ENCODE results near the gene VAV2.

VAV2 gene

GRCh38 chr9:133950629-133951111 lies 41.5 kb downstream of the VAV2 start:
- Histone ChIP-seq H3K27me3 (ENCODE audit: control insufficient read depth in 3 of 3, insufficient read depth in 3 of 3, low read depth in 1 of 3, low read length in 3 of 3) (no peaks in the 10 kb centered on the region), H2BK120ac (ENCODE audit: low read depth, low read length) (no peak overlapping the region), H3K36me3 (replicated peaks in 1 of 2; ENCODE audit: control insufficient read depth in 2 of 2, insufficient read depth in 2 of 2, low read length in 2 of 2) (peaks cover 3 to 29% of the 10 kb centered on the region in 2 donors), H2BK5ac (ENCODE audit: low read length) (no peak overlapping the region), H2AK5ac (ENCODE audit: low read depth, low read length) (no peak overlapping the region), H3K79me1 (ENCODE audit: low read depth, low read length) (peaks cover 17% of the 10 kb centered on the region), H3K23ac (ENCODE audit: low read depth, low read length, poor library complexity) (no peak overlapping the region), H3K27ac (replicated peaks; ENCODE audit: low read length) (no peak overlapping the region), H2AFZ (ENCODE audit: low read length) (no peak overlapping the region), H3K18ac (ENCODE audit: low read length) (no peak overlapping the region), H4K91ac (ENCODE audit: low read depth, low read length, poor library complexity) (no peak overlapping the region), H2BK15ac (ENCODE audit: low read length) (no peak overlapping the region), H3K9ac (ENCODE audit: low read depth, low read length, poor library complexity) (no peak overlapping the region), H3K4ac (ENCODE audit: low read length) (no peak overlapping the region), H3K9me3 (replicated peaks in 1 of 2; ENCODE audit: control insufficient read depth in 2 of 2, insufficient read depth in 1 of 2, low read depth in 1 of 2, low read length in 2 of 2) (no peaks in the 10 kb centered on the region), H3K4me1 (ENCODE audit: control insufficient read depth in 2 of 2, insufficient read depth in 1 of 2, low read depth in 1 of 2, low read length in 2 of 2) (peaks cover 14 to 24% of the 10 kb centered on the region in 2 donors), H3K4me3 (ENCODE audit: low read length in 2 of 2) (no peak overlapping the region), H4K8ac (ENCODE audit: low read depth, low read length) (no peak overlapping the region), H3K14ac (ENCODE audit: low read length) (no peak overlapping the region), H3K4me2 (ENCODE audit: insufficient read depth, low read length, poor library complexity, severe bottlenecking) (no peak overlapping the region), H2BK12ac (ENCODE audit: low read length) (no peak overlapping the region)
- no peak for DNase-seq (ENCODE audit: low spot score)
- WGBS, 2 donors (ENCODE audit: extremely low coverage in 2 of 2, insufficient read length in 2 of 2, insufficient replicate concordance in 1 of 2) = no CpG with 5 or more reads among the region's 25 CpGs

GRCh38 chr9:133950192-133950591 lies 41.9 kb downstream of the VAV2 start:
- H2BK12ac ChIP-seq (ENCODE audit: low read length) = no peak overlapping the region

GRCh38 chr9:133949486-133950061 lies 42.5 kb downstream of the VAV2 start:
- no peaks in the 10 kb centered on the region for H3K27me3 ChIP-seq (ENCODE audit: control insufficient read depth in 3 of 3, insufficient read depth in 3 of 3, low read depth in 1 of 3, low read length in 3 of 3)
- peak overlapping the region; percentile 14 for H2AK5ac ChIP-seq (ENCODE audit: low read depth, low read length)
- no peak for DNase-seq (ENCODE audit: low spot score)
- H3K9ac ChIP-seq (ENCODE audit: low read depth, low read length, poor library complexity) = no peak overlapping the region
- peak overlapping the region; percentile 26 for H3K23ac ChIP-seq (ENCODE audit: low read depth, low read length, poor library complexity)
- no peak overlapping the region for H3K4me3 ChIP-seq (ENCODE audit: low read length in 2 of 2)
- WGBS, 2 donors (ENCODE audit: extremely low coverage in 2 of 2, insufficient read length in 2 of 2, insufficient replicate concordance in 1 of 2) = no CpG with 5 or more reads among the region's 14 CpGs
- no peak overlapping the region for H3K27ac ChIP-seq (replicated peaks; ENCODE audit: low read length)
- H4K8ac ChIP-seq (ENCODE audit: low read depth, low read length) = no peak overlapping the region
- no peak overlapping the region for H2BK120ac ChIP-seq (ENCODE audit: low read depth, low read length)
- H3K9me3 ChIP-seq (replicated peaks in 1 of 2; ENCODE audit: control insufficient read depth in 2 of 2, insufficient read depth in 1 of 2, low read depth in 1 of 2, low read length in 2 of 2) = no peaks in the 10 kb centered on the region
- H3K14ac ChIP-seq (ENCODE audit: low read length) = no peak overlapping the region
- H3K18ac ChIP-seq (ENCODE audit: low read length) = peak overlapping the region; percentile 11
- H3K4ac ChIP-seq (ENCODE audit: low read length) = no peak overlapping the region
- no peak overlapping the region for H3K4me2 ChIP-seq (ENCODE audit: insufficient read depth, low read length, poor library complexity, severe bottlenecking)
- H3K79me1 ChIP-seq (ENCODE audit: low read depth, low read length) = peaks cover 19% of the 10 kb centered on the region
- H2BK15ac ChIP-seq (ENCODE audit: low read length) = no peak overlapping the region
- no peak overlapping the region for H4K91ac ChIP-seq (ENCODE audit: low read depth, low read length, poor library complexity)
- H3K36me3 ChIP-seq (replicated peaks in 1 of 2; ENCODE audit: control insufficient read depth in 2 of 2, insufficient read depth in 2 of 2, low read length in 2 of 2) = peaks cover 3 to 29% of the 10 kb centered on the region in 2 donors
- H2BK5ac ChIP-seq (ENCODE audit: low read length) = no peak overlapping the region
- H2AFZ ChIP-seq (ENCODE audit: low read length) = no peak overlapping the region
- no peak overlapping the region for H2BK12ac ChIP-seq (ENCODE audit: low read length)
- peaks cover 19 to 21% of the 10 kb centered on the region in 2 donors for H3K4me1 ChIP-seq (ENCODE audit: control insufficient read depth in 2 of 2, insufficient read depth in 1 of 2, low read depth in 1 of 2, low read length in 2 of 2)

More at GRCh38 chr9:133950192-133950591, 41.9 kb downstream of the VAV2 start:
- peaks cover 18 to 23% of the 10 kb centered on the region in 2 donors for H3K4me1 ChIP-seq (ENCODE audit: control insufficient read depth in 2 of 2, insufficient read depth in 1 of 2, low read depth in 1 of 2, low read length in 2 of 2)
- H3K4me2 ChIP-seq (ENCODE audit: insufficient read depth, low read length, poor library complexity, severe bottlenecking) = no peak overlapping the region
- peaks cover 3 to 29% of the 10 kb centered on the region in 2 donors for H3K36me3 ChIP-seq (replicated peaks in 1 of 2; ENCODE audit: control insufficient read depth in 2 of 2, insufficient read depth in 2 of 2, low read length in 2 of 2)
- DNase-seq (ENCODE audit: low spot score) = no peak
- no peak overlapping the region for H3K23ac ChIP-seq (ENCODE audit: low read depth, low read length, poor library complexity)
- no peak overlapping the region for H3K9ac ChIP-seq (ENCODE audit: low read depth, low read length, poor library complexity)
- no peak overlapping the region for H3K4me3 ChIP-seq (ENCODE audit: low read length in 2 of 2)
- no CpG with 5 or more reads among the region's 13 CpGs for WGBS, 2 donors (ENCODE audit: extremely low coverage in 2 of 2, insufficient read length in 2 of 2, insufficient replicate concordance in 1 of 2)
- no peak overlapping the region for H2AFZ ChIP-seq (ENCODE audit: low read length)
- no peak overlapping the region for H2BK15ac ChIP-seq (ENCODE audit: low read length)
- no peak overlapping the region for H3K14ac ChIP-seq (ENCODE audit: low read length)
- H3K27me3 ChIP-seq (ENCODE audit: control insufficient read depth in 3 of 3, insufficient read depth in 3 of 3, low read depth in 1 of 3, low read length in 3 of 3) = no peaks in the 10 kb centered on the region
- no peak overlapping the region for H2BK5ac ChIP-seq (ENCODE audit: low read length)
- H3K18ac ChIP-seq (ENCODE audit: low read length) = no peak overlapping the region
- no peaks in the 10 kb centered on the region for H3K9me3 ChIP-seq (replicated peaks in 1 of 2; ENCODE audit: control insufficient read depth in 2 of 2, insufficient read depth in 1 of 2, low read depth in 1 of 2, low read length in 2 of 2)
- no peak overlapping the region for H4K8ac ChIP-seq (ENCODE audit: low read depth, low read length)
- H3K27ac ChIP-seq (replicated peaks; ENCODE audit: low read length) = no peak overlapping the region
- H2BK120ac ChIP-seq (ENCODE audit: low read depth, low read length) = no peak overlapping the region
- H3K4ac ChIP-seq (ENCODE audit: low read length) = no peak overlapping the region
- peaks cover 18% of the 10 kb centered on the region for H3K79me1 ChIP-seq (ENCODE audit: low read depth, low read length)
- H4K91ac ChIP-seq (ENCODE audit: low read depth, low read length, poor library complexity) = no peak overlapping the region
- H2AK5ac ChIP-seq (ENCODE audit: low read depth, low read length) = peak overlapping the region; percentile 14

GRCh38 chr9:133948561-133949485 lies 43.3 kb downstream of the VAV2 start:
- Histone ChIP-seq H3K23ac (ENCODE audit: low read depth, low read length, poor library complexity) (no peak overlapping the region), H3K4me1 (ENCODE audit: control insufficient read depth in 2 of 2, insufficient read depth in 1 of 2, low read depth in 1 of 2, low read length in 2 of 2) (peaks cover 24 to 27% of the 10 kb centered on the region in 2 donors), H3K36me3 (replicated peaks in 1 of 2; ENCODE audit: control insufficient read depth in 2 of 2, insufficient read depth in 2 of 2, low read length in 2 of 2) (peaks cover 3 to 31% of the 10 kb centered on the region in 2 donors), H3K9me3 (replicated peaks in 1 of 2; ENCODE audit: control insufficient read depth in 2 of 2, insufficient read depth in 1 of 2, low read depth in 1 of 2, low read length in 2 of 2) (no peaks in the 10 kb centered on the region), H3K4ac (ENCODE audit: low read length) (no peak overlapping the region), H3K4me3 (ENCODE audit: low read length in 2 of 2) (no peak overlapping the region), H3K4me2 (ENCODE audit: insufficient read depth, low read length, poor library complexity, severe bottlenecking) (no peak overlapping the region), H3K79me1 (ENCODE audit: low read depth, low read length) (peaks cover 16% of the 10 kb centered on the region), H4K91ac (ENCODE audit: low read depth, low read length, poor library complexity) (no peak overlapping the region), H3K27ac (replicated peaks; ENCODE audit: low read length) (no peak overlapping the region), H2AFZ (ENCODE audit: low read length) (no peak overlapping the region), H2BK15ac (ENCODE audit: low read length) (no peak overlapping the region), H2BK5ac (ENCODE audit: low read length) (no peak overlapping the region), H2BK12ac (ENCODE audit: low read length) (no peak overlapping the region), H3K9ac (ENCODE audit: low read depth, low read length, poor library complexity) (peak overlapping the region; percentile 68), H3K27me3 (ENCODE audit: control insufficient read depth in 3 of 3, insufficient read depth in 3 of 3, low read depth in 1 of 3, low read length in 3 of 3) (no peaks in the 10 kb centered on the region), H2AK5ac (ENCODE audit: low read depth, low read length) (peak overlapping the region; percentile 3), H4K8ac (ENCODE audit: low read depth, low read length) (no peak overlapping the region), H3K14ac (ENCODE audit: low read length) (no peak overlapping the region), H3K18ac (ENCODE audit: low read length) (peak overlapping the region; percentile 63), H2BK120ac (ENCODE audit: low read depth, low read length) (no peak overlapping the region)
- DNase-seq (ENCODE audit: low spot score) = no peak
- WGBS, 2 donors (ENCODE audit: extremely low coverage in 2 of 2, insufficient read length in 2 of 2, insufficient replicate concordance in 1 of 2) = no CpG with 5 or more reads among the region's 31 CpGs

Measured in neuronal stem cell (in vitro differentiated cells).